Stimulated activated memory B cell treated with anti-CD40 and anti-IgM and Interleukin-4, amounts not matched to agents 10 μg/mL and 1 μg/mL and 100 μg/mL, for 72 hours (primary cell): ENCODE results near the gene GTF3C4.

Source experiments
- ATAC-seq: fragments of 150-1000 bp; cut with Tn5 transposase; 2 replicates; pipeline ENCODE4 v1.10.0; 2021
- H3K27ac Mint-ChIP-seq: one replicate; pipeline ENCODE4 v1.8.0; 2022; ENCODE audit warnings: mild to moderate bottlenecking, mixed read lengths
- H3K27me3 Mint-ChIP-seq: one replicate; pipeline ENCODE4 v1.8.0; 2022; ENCODE audit warnings: mixed read lengths
- H3K36me3 Mint-ChIP-seq: one replicate; pipeline ENCODE4 v1.8.0; 2022; ENCODE audit warnings: mixed read lengths
- H3K4me1 Mint-ChIP-seq: one replicate; pipeline ENCODE4 v1.8.0; 2022; ENCODE audit warnings: mixed read lengths
- H3K4me3 Mint-ChIP-seq: one replicate; pipeline ENCODE4 v1.8.0; 2022; ENCODE audit warnings: mild to moderate bottlenecking, moderate library complexity, mixed read lengths
- H3K9me3 Mint-ChIP-seq: one replicate; pipeline ENCODE4 v1.8.0; 2022; ENCODE audit warnings: mixed read lengths

GTF3C4 gene

GRCh38 chr9:132669319-132669697 is 956 bp upstream of the GTF3C4 start:
- peak overlapping the region; percentile 85 for H3K4me3 Mint-ChIP-seq
- H3K27me3 Mint-ChIP-seq: no peaks in the 10 kb centered on the region
- peaks cover 6% of the 10 kb centered on the region for H3K36me3 Mint-ChIP-seq
- H3K4me1 Mint-ChIP-seq: peaks cover 47% of the 10 kb centered on the region
- ATAC-seq: no peak
- H3K9me3 Mint-ChIP-seq: no peaks in the 10 kb centered on the region
- H3K27ac Mint-ChIP-seq: peak overlapping the region; percentile 96

GRCh38 chr9:132669698-132670456 is 387 bp upstream of the GTF3C4 start, which contains the start of gene DDX31:
Gene DDX31, minus strand, starts transcription at chr9:132669983. Its CDS starts 49 bp downstream, at chr9:132669934.
- Mint-ChIP-seq H3K27me3 (no peaks in the 10 kb centered on the region), H3K27ac (peak within 1 kb of the TSS; percentile 96), H3K4me1 (peaks cover 47% of the 10 kb centered on the region), H3K9me3 (no peaks in the 10 kb centered on the region), H3K4me3 (peak within 1 kb of the TSS; percentile 85), H3K36me3 (peaks cover 6% of the 10 kb centered on the region)
- peak; percentile 96 for ATAC-seq

GRCh38 chr9:132671620-132672412 is 1.6 kb downstream of the GTF3C4 start:
- no peaks in the 10 kb centered on the region for H3K9me3 Mint-ChIP-seq
- H3K4me1 Mint-ChIP-seq: peaks cover 57% of the 10 kb centered on the region
- peaks cover 6% of the 10 kb centered on the region for H3K36me3 Mint-ChIP-seq
- H3K4me3 Mint-ChIP-seq: peak overlapping the region; percentile 85
- no peak for ATAC-seq
- peak overlapping the region; percentile 96 for H3K27ac Mint-ChIP-seq
- no peaks in the 10 kb centered on the region for H3K27me3 Mint-ChIP-seq

- peak overlapping the region; percentile 13 for H3K4me3 Mint-ChIP-seq
- H3K27ac Mint-ChIP-seq: no peak overlapping the region
- no peaks in the 10 kb centered on the region for H3K27me3 Mint-ChIP-seq
- no peaks in the 10 kb centered on the region for H3K9me3 Mint-ChIP-seq
- ATAC-seq: no peak
- peaks cover 6% of the 10 kb centered on the region for H3K36me3 Mint-ChIP-seq
- peaks cover 62% of the 10 kb centered on the region for H3K4me1 Mint-ChIP-seq
These were observed 2.1 kb downstream of the GTF3C4 start for GRCh38 chr9:132672413-132672690.

GRCh38 chr9:132673355-132673754 is 3.1 kb downstream of the GTF3C4 start:
- Mint-ChIP-seq H3K4me3 (no peak overlapping the region), H3K27ac (no peak overlapping the region), H3K27me3 (no peaks in the 10 kb centered on the region), H3K9me3 (no peaks in the 10 kb centered on the region), H3K4me1 (peaks cover 54% of the 10 kb centered on the region), H3K36me3 (peaks cover 6% of the 10 kb centered on the region)
- ATAC-seq: no peak

GRCh38 chr9:132674485-132674884 is 4.2 kb downstream of the GTF3C4 start:
- no peak overlapping the region for H3K27ac Mint-ChIP-seq
- H3K27me3 Mint-ChIP-seq: no peaks in the 10 kb centered on the region
- ATAC-seq: no peak
- H3K36me3 Mint-ChIP-seq: peaks cover 14% of the 10 kb centered on the region
- H3K4me3 Mint-ChIP-seq: no peak overlapping the region
- H3K9me3 Mint-ChIP-seq: no peaks in the 10 kb centered on the region
- peaks cover 53% of the 10 kb centered on the region for H3K4me1 Mint-ChIP-seq

GRCh38 chr9:132677976-132678375 is 7.7 kb downstream of the GTF3C4 start:
- Mint-ChIP-seq H3K27me3 (no peaks in the 10 kb centered on the region), H3K36me3 (peaks cover 21% of the 10 kb centered on the region), H3K27ac (no peak overlapping the region), H3K9me3 (no peaks in the 10 kb centered on the region), H3K4me1 (peaks cover 32% of the 10 kb centered on the region), H3K4me3 (no peak overlapping the region)
- ATAC-seq: no peak

- H3K27ac Mint-ChIP-seq: no peak overlapping the region
- no peak overlapping the region for H3K4me3 Mint-ChIP-seq
- H3K9me3 Mint-ChIP-seq: no peaks in the 10 kb centered on the region
- no peaks in the 10 kb centered on the region for H3K27me3 Mint-ChIP-seq
- peaks cover 22% of the 10 kb centered on the region for H3K4me1 Mint-ChIP-seq
- no peak for ATAC-seq
- peaks cover 37% of the 10 kb centered on the region for H3K36me3 Mint-ChIP-seq
These were observed 9.8 kb downstream of the GTF3C4 start for GRCh38 chr9:132679946-132680625.

GRCh38 chr9:132681561-132681960 is 11.3 kb downstream of the GTF3C4 start:
- ATAC-seq: no peak
- H3K4me1 Mint-ChIP-seq: peaks cover 14% of the 10 kb centered on the region

GRCh38 chr9:132683873-132684272 is 13.6 kb downstream of the GTF3C4 start:
- Mint-ChIP-seq H3K36me3 (peaks cover 69% of the 10 kb centered on the region), H3K27ac (no peak overlapping the region)
- no peak for ATAC-seq

More at GRCh38 chr9:132681561-132681960, 11.3 kb downstream of the GTF3C4 start:
- Mint-ChIP-seq H3K4me3 (no peak overlapping the region), H3K9me3 (no peaks in the 10 kb centered on the region), H3K27ac (no peak overlapping the region), H3K36me3 (peaks cover 49% of the 10 kb centered on the region), H3K27me3 (no peaks in the 10 kb centered on the region)

GRCh38 chr9:132690696-132691095 is 20.4 kb downstream of the GTF3C4 start:
- H3K4me1 Mint-ChIP-seq: no peaks in the 10 kb centered on the region
- H3K9me3 Mint-ChIP-seq: peaks cover 2% of the 10 kb centered on the region
- peaks cover 73% of the 10 kb centered on the region for H3K36me3 Mint-ChIP-seq
- no peak overlapping the region for H3K4me3 Mint-ChIP-seq
- H3K27me3 Mint-ChIP-seq: no peaks in the 10 kb centered on the region
- no peak for ATAC-seq
- no peak overlapping the region for H3K27ac Mint-ChIP-seq

More at GRCh38 chr9:132683873-132684272, 13.6 kb downstream of the GTF3C4 start:
- Mint-ChIP-seq H3K4me1 (peaks cover 6% of the 10 kb centered on the region), H3K9me3 (no peaks in the 10 kb centered on the region), H3K27me3 (no peaks in the 10 kb centered on the region), H3K4me3 (no peak overlapping the region)

GRCh38 chr9:132694144-132694543 is 23.9 kb downstream of the GTF3C4 start:
- H3K9me3 Mint-ChIP-seq: peaks cover 20% of the 10 kb centered on the region

GRCh38 chr9:132697230-132697629 is 27.0 kb downstream of the GTF3C4 start:
- no peaks in the 10 kb centered on the region for H3K27me3 Mint-ChIP-seq
- ATAC-seq: no peak
- no peak overlapping the region for H3K4me3 Mint-ChIP-seq
- H3K9me3 Mint-ChIP-seq: peaks cover 20% of the 10 kb centered on the region
- H3K4me1 Mint-ChIP-seq: no peaks in the 10 kb centered on the region
- H3K36me3 Mint-ChIP-seq: peaks cover 18% of the 10 kb centered on the region
- H3K27ac Mint-ChIP-seq: no peak overlapping the region

More at GRCh38 chr9:132694144-132694543, 23.9 kb downstream of the GTF3C4 start:
- ATAC-seq: no peak
- Mint-ChIP-seq H3K36me3 (peaks cover 48% of the 10 kb centered on the region), H3K27me3 (no peaks in the 10 kb centered on the region), H3K27ac (no peak overlapping the region), H3K4me1 (no peaks in the 10 kb centered on the region), H3K4me3 (no peak overlapping the region)

GRCh38 chr9:132698989-132699388 is 28.7 kb downstream of the GTF3C4 start:
- Mint-ChIP-seq H3K36me3 (peaks cover 11% of the 10 kb centered on the region), H3K4me3 (no peak overlapping the region), H3K9me3 (peaks cover 20% of the 10 kb centered on the region), H3K27ac (no peak overlapping the region), H3K27me3 (peaks cover 4% of the 10 kb centered on the region), H3K4me1 (no peaks in the 10 kb centered on the region)
- ATAC-seq: no peak

- Mint-ChIP-seq H3K4me1 (no peaks in the 10 kb centered on the region), H3K27me3 (peaks cover 13% of the 10 kb centered on the region), H3K36me3 (peaks cover 6% of the 10 kb centered on the region), H3K4me3 (no peak overlapping the region), H3K9me3 (peaks cover 19% of the 10 kb centered on the region), H3K27ac (no peak overlapping the region)
- ATAC-seq: no peak
These were observed 29.7 kb downstream of the GTF3C4 start for GRCh38 chr9:132699956-132700355.
